Measurements from ENCODE around the gene CDH13.

The CDH13 gene

DNA sequence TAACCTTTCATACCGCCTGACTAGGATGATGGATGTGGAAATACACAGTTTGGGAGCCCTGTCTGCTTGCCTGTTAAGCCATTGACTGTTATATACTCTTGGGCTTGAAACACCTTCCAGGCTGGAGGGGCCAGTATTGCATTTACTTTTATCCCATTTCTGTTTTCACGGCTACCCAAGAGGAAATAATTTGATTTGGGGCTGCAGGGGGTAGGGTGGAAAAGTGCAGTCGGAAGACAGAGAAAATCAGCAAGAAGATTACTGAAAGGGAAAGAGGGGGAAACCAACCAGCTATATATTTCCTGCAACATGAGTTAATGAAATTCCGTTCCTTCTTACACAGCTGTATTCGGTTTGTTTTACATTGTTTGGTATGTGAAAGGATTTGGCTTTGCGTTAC lies 202.5 kb downstream of the CDH13 start:
- no peak overlapping the region for H4K12ac ChIP-seq (ENCODE audit: low read depth, low read length)
- no peaks in the 10 kb centered on the region for H3K79me1 ChIP-seq (ENCODE audit: low read length)
- H3K14ac ChIP-seq (ENCODE audit: low read length), result no peak overlapping the region
- no peak overlapping the region for H3K4me2 ChIP-seq (ENCODE audit: low read length)
- WGBS (ENCODE audit: extremely low coverage, insufficient coverage, insufficient read length), result no CpG with 5 or more reads among the region's 6 CpGs
- no peak overlapping the region for H4K91ac ChIP-seq (ENCODE audit: low read depth, low read length)
- no peak overlapping the region for H2BK12ac ChIP-seq (ENCODE audit: low read length)
- no peaks in the 10 kb centered on the region for H3K4me1 ChIP-seq (ENCODE audit: control insufficient read depth in 1 of 2, insufficient read depth in 2 of 2, low read length in 2 of 2)
- H2BK120ac ChIP-seq (ENCODE audit: insufficient read depth, low read length, poor library complexity), result no peak overlapping the region
- H2AFZ ChIP-seq (ENCODE audit: insufficient read depth, low read length, poor library complexity), result no peak overlapping the region
- H3K27ac ChIP-seq (ENCODE audit: low read depth, low read length), result no peak overlapping the region
- no peaks in the 10 kb centered on the region for H3K27me3 ChIP-seq (ENCODE audit: insufficient read depth, low read length)
- no peak overlapping the region for H2AK5ac ChIP-seq (ENCODE audit: low read length)
- no peaks in the 10 kb centered on the region for H3K79me2 ChIP-seq (ENCODE audit: control insufficient read depth, insufficient read depth, low read length, poor library complexity)
- H3K18ac ChIP-seq (ENCODE audit: low read length), result no peak overlapping the region
- no peak for DNase-seq
- H3K23ac ChIP-seq (ENCODE audit: low read length), result no peak overlapping the region
- H3K9ac ChIP-seq (ENCODE audit: low read length), result no peak overlapping the region
- no peak overlapping the region for H3K4ac ChIP-seq (ENCODE audit: low read depth, low read length)
- H2BK5ac ChIP-seq (ENCODE audit: low read depth, low read length, poor library complexity), result no peak overlapping the region
- H3K36me3 ChIP-seq (ENCODE audit: control insufficient read depth in 1 of 2, insufficient read depth in 2 of 2, low read length in 2 of 2), result no peaks in the 10 kb centered on the region
- H4K8ac ChIP-seq (ENCODE audit: low read depth, low read length), result no peak overlapping the region
- no peaks in the 10 kb centered on the region for H3K9me3 ChIP-seq (ENCODE audit: insufficient read depth, low read depth, low read length)
- no peak overlapping the region for H3K4me3 ChIP-seq (ENCODE audit: low read depth, low read length)

DNA sequence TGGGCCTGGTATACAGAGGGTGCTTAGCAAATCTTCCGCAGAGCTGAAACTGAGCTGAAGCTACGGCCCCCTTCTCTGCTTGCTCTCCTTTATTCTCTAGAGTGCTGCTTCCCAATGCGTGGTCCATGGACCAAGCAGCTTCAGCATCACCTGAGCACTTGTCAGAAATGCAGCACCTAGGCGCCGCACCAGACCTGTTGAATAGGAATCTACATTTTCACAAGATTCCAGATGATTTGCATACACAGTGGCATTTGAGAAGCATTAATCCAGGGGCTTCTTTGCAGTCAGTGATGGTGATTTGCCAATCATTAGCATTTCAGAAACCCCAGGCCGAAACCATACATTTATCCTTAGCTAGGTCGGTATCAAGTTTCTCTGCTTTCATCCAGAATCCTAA lies 204.2 kb downstream of the CDH13 start:
- Histone ChIP-seq H2BK5ac (ENCODE audit: low read depth, low read length, poor library complexity) (no peak overlapping the region), H4K8ac (ENCODE audit: low read depth, low read length) (no peak overlapping the region), H3K79me1 (ENCODE audit: low read length) (no peaks in the 10 kb centered on the region), H4K12ac (ENCODE audit: low read depth, low read length) (no peak overlapping the region), H3K4me3 (ENCODE audit: low read depth, low read length) (no peak overlapping the region), H3K36me3 (ENCODE audit: control insufficient read depth in 1 of 2, insufficient read depth in 2 of 2, low read length in 2 of 2) (no peaks in the 10 kb centered on the region), H3K27me3 (ENCODE audit: insufficient read depth, low read length) (no peaks in the 10 kb centered on the region), H2BK12ac (ENCODE audit: low read length) (no peak overlapping the region), H3K4ac (ENCODE audit: low read depth, low read length) (no peak overlapping the region), H3K23ac (ENCODE audit: low read length) (no peak overlapping the region), H3K18ac (ENCODE audit: low read length) (no peak overlapping the region), H3K79me2 (ENCODE audit: control insufficient read depth, insufficient read depth, low read length, poor library complexity) (no peaks in the 10 kb centered on the region), H3K4me2 (ENCODE audit: low read length) (no peak overlapping the region), H3K9me3 (ENCODE audit: insufficient read depth, low read depth, low read length) (no peaks in the 10 kb centered on the region), H3K14ac (ENCODE audit: low read length) (no peak overlapping the region), H4K91ac (ENCODE audit: low read depth, low read length) (no peak overlapping the region), H3K27ac (ENCODE audit: low read depth, low read length) (no peak overlapping the region), H2AK5ac (ENCODE audit: low read length) (no peak overlapping the region), H3K9ac (ENCODE audit: low read length) (peak overlapping the region; percentile 69), H2AFZ (ENCODE audit: insufficient read depth, low read length, poor library complexity) (no peak overlapping the region), H2BK120ac (ENCODE audit: insufficient read depth, low read length, poor library complexity) (no peak overlapping the region), H3K4me1 (ENCODE audit: control insufficient read depth in 1 of 2, insufficient read depth in 2 of 2, low read length in 2 of 2) (no peaks in the 10 kb centered on the region)
- no peak for DNase-seq
- WGBS (ENCODE audit: extremely low coverage, insufficient coverage, insufficient read length), result no CpG with 5 or more reads among the region's 7 CpGs

DNA sequence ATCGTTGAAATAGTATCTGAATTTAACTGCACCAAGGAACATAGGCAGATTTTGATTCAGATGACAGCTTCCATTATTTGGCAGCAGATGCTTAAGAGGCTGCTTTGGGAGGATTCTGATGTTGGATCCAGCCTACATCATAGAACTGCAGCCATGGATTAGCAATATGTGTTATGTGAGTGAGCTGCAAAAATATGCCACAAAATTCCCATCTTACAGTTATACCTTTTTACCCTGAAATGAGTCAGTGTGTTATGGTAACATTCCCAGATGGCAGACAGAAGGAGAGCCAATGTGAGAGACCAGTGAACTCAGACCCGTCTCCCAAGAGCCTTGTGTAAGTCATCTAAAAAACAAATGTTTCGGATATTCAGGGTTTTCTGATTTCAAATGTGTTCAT lies 206.1 kb downstream of the CDH13 start:
- no peak overlapping the region for H3K9ac ChIP-seq (ENCODE audit: low read length)
- H3K4me2 ChIP-seq (ENCODE audit: low read length), result no peak overlapping the region
- no peaks in the 10 kb centered on the region for H3K79me2 ChIP-seq (ENCODE audit: control insufficient read depth, insufficient read depth, low read length, poor library complexity)
- H4K91ac ChIP-seq (ENCODE audit: low read depth, low read length), result no peak overlapping the region
- H2BK5ac ChIP-seq (ENCODE audit: low read depth, low read length, poor library complexity), result no peak overlapping the region
- no peak overlapping the region for H3K18ac ChIP-seq (ENCODE audit: low read length)
- H3K4me3 ChIP-seq (ENCODE audit: low read depth, low read length), result no peak overlapping the region
- H3K14ac ChIP-seq (ENCODE audit: low read length), result no peak overlapping the region
- no peak overlapping the region for H2BK120ac ChIP-seq (ENCODE audit: insufficient read depth, low read length, poor library complexity)
- no peaks in the 10 kb centered on the region for H3K36me3 ChIP-seq (ENCODE audit: control insufficient read depth in 1 of 2, insufficient read depth in 2 of 2, low read length in 2 of 2)
- H2BK12ac ChIP-seq (ENCODE audit: low read length), result no peak overlapping the region
- no peak overlapping the region for H4K8ac ChIP-seq (ENCODE audit: low read depth, low read length)
- H3K79me1 ChIP-seq (ENCODE audit: low read length), result no peaks in the 10 kb centered on the region
- no peaks in the 10 kb centered on the region for H3K27me3 ChIP-seq (ENCODE audit: insufficient read depth, low read length)
- DNase-seq, result no peak
- H3K4ac ChIP-seq (ENCODE audit: low read depth, low read length), result no peak overlapping the region
- no peak overlapping the region for H3K23ac ChIP-seq (ENCODE audit: low read length)
- no peak overlapping the region for H4K12ac ChIP-seq (ENCODE audit: low read depth, low read length)
- no peaks in the 10 kb centered on the region for H3K9me3 ChIP-seq (ENCODE audit: insufficient read depth, low read depth, low read length)
- H2AFZ ChIP-seq (ENCODE audit: insufficient read depth, low read length, poor library complexity), result no peak overlapping the region
- no peak overlapping the region for H3K27ac ChIP-seq (ENCODE audit: low read depth, low read length)
- WGBS (ENCODE audit: extremely low coverage, insufficient coverage, insufficient read length), result no CpG with 5 or more reads among the region's 3 CpGs
- H2AK5ac ChIP-seq (ENCODE audit: low read length), result no peak overlapping the region
- no peaks in the 10 kb centered on the region for H3K4me1 ChIP-seq (ENCODE audit: control insufficient read depth in 1 of 2, insufficient read depth in 2 of 2, low read length in 2 of 2)

DNA sequence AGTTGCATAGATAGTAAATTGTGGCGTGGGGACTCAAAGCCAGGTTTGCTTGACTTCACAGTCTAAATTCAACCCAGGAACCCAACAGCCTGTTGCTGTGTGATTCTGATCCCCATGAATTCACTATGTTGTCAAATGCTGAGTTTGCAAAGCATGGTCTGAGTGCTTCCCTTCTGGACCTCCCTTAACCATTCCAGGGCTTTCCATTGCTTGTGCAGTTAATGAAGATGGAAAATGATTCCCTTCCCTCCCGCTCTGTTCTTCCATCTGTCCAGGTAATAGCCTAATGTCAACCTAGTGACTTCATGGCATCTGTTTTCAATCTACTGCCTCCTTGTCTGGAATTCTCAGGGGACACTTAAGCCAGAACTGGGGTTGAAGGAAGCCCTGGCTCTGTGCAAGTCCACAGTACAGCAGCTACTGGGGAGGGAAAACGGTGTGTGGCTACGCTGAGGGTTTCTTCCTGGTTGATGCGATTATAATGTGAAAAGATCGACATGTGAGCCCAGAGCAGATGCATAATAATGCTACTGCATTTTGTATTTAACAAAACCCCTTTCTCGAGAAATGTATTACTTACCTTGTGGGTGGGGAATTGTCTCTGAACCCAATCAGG lies 206.7 kb downstream of the CDH13 start:
- Histone ChIP-seq H3K18ac (ENCODE audit: low read length) (no peak overlapping the region), H3K4me1 (ENCODE audit: control insufficient read depth in 1 of 2, insufficient read depth in 2 of 2, low read length in 2 of 2) (no peaks in the 10 kb centered on the region), H3K14ac (ENCODE audit: low read length) (no peak overlapping the region), H3K4me3 (ENCODE audit: low read depth, low read length) (no peak overlapping the region), H3K27me3 (ENCODE audit: insufficient read depth, low read length) (no peaks in the 10 kb centered on the region), H4K12ac (ENCODE audit: low read depth, low read length) (no peak overlapping the region), H3K79me2 (ENCODE audit: control insufficient read depth, insufficient read depth, low read length, poor library complexity) (no peaks in the 10 kb centered on the region), H2BK120ac (ENCODE audit: insufficient read depth, low read length, poor library complexity) (no peak overlapping the region), H3K23ac (ENCODE audit: low read length) (no peak overlapping the region), H4K91ac (ENCODE audit: low read depth, low read length) (no peak overlapping the region), H2BK12ac (ENCODE audit: low read length) (no peak overlapping the region), H4K8ac (ENCODE audit: low read depth, low read length) (no peak overlapping the region), H3K9ac (ENCODE audit: low read length) (peak overlapping the region; percentile 44), H3K27ac (ENCODE audit: low read depth, low read length) (no peak overlapping the region), H2AFZ (ENCODE audit: insufficient read depth, low read length, poor library complexity) (no peak overlapping the region), H3K36me3 (ENCODE audit: control insufficient read depth in 1 of 2, insufficient read depth in 2 of 2, low read length in 2 of 2) (no peaks in the 10 kb centered on the region), H3K79me1 (ENCODE audit: low read length) (no peaks in the 10 kb centered on the region), H3K9me3 (ENCODE audit: insufficient read depth, low read depth, low read length) (no peaks in the 10 kb centered on the region), H3K4ac (ENCODE audit: low read depth, low read length) (no peak overlapping the region), H2AK5ac (ENCODE audit: low read length) (no peak overlapping the region), H2BK5ac (ENCODE audit: low read depth, low read length, poor library complexity) (no peak overlapping the region), H3K4me2 (ENCODE audit: low read length) (no peak overlapping the region)
- no CpG with 5 or more reads among the region's 7 CpGs for WGBS (ENCODE audit: extremely low coverage, insufficient coverage, insufficient read length)
- no peak for DNase-seq

All from trophoblast cell (in vitro differentiated cells and primary cell).